Measurements from ENCODE around the gene TASP1. TPM values are rescaled to one million over a fixed set of nuclear protein-coding genes. Genes with fewer than 3 reads are reported as not detected.

The TASP1 gene
- total RNA-seq, 1 experiment from 2014 or later, result 27.4 TPM

GRCh38 chr20:13586133-13586532 is 52.6 kb downstream of the TASP1 start:
- Histone ChIP-seq H3K4me1 (no peaks in the 10 kb centered on the region), H3K36me3 (ENCODE audit: control insufficient read depth, insufficient read depth, low read length) (no peaks in the 10 kb centered on the region), H3K4me3 (ENCODE audit: low read depth, low read length) (no peak overlapping the region), H3K27me3 (replicated peaks; ENCODE audit: control insufficient read depth, insufficient read depth, low read length) (no peaks in the 10 kb centered on the region), H3K9me3 (no peaks in the 10 kb centered on the region; the same call in 1 of the 2 replicates)
- no TSS peak for BruUV-seq (replicated peaks)
- Mint-ChIP-seq H3K9me3 (ENCODE audit: unreplicated experiment) (no peaks in the 10 kb centered on the region), H3K36me3 (ENCODE audit: insufficient read depth, unreplicated experiment) (peaks cover 5% of the 10 kb centered on the region), H3K27me3 (ENCODE audit: insufficient read depth, unreplicated experiment) (no peaks in the 10 kb centered on the region), H3K4me1 (ENCODE audit: low read depth, unreplicated experiment) (no peaks in the 10 kb centered on the region), H3K4me3 (ENCODE audit: unreplicated experiment) (no peak overlapping the region), H3K27ac (ENCODE audit: unreplicated experiment) (no peak overlapping the region)
- ChIA-PET POLR2A (no interaction called here), CTCF (no interaction called here)
- no peak for TF ChIP-seq CTCF (IDR thresholded peaks at IDR 0.05; ENCODE audit: insufficient read depth in 1 of 2, low read depth in 1 of 2, low read length in 1 of 2, severe bottlenecking in 1 of 2, unreplicated experiment in 1 of 2)
- no peak for DNase-seq
- intact Hi-C loops (cut with micrococcal nuclease; ENCODE audit: unreplicated experiment), result no loop called here

GRCh38 chr20:13581451-13581850 is 57.3 kb downstream of the TASP1 start:
- BruUV-seq (replicated peaks), result no TSS peak
- H3K4me3 Mint-ChIP-seq (ENCODE audit: unreplicated experiment), result no peak overlapping the region
- H3K4me3 ChIP-seq (ENCODE audit: low read depth, low read length), result no peak overlapping the region
- H3K4me1 Mint-ChIP-seq (ENCODE audit: low read depth, unreplicated experiment), result no peaks in the 10 kb centered on the region
- ChIA-PET POLR2A (no interaction called here), CTCF (no interaction called here)
- no peaks in the 10 kb centered on the region; the same call in 1 of the 2 replicates for H3K9me3 ChIP-seq
- H3K27ac Mint-ChIP-seq (ENCODE audit: unreplicated experiment), result no peak overlapping the region
- H3K9me3 Mint-ChIP-seq (ENCODE audit: unreplicated experiment), result peaks cover 8% of the 10 kb centered on the region
- DNase-seq, result no peak
- peaks cover 12% of the 10 kb centered on the region for H3K36me3 Mint-ChIP-seq (ENCODE audit: insufficient read depth, unreplicated experiment)
- no peaks in the 10 kb centered on the region for H3K4me1 ChIP-seq
- intact Hi-C loops (cut with micrococcal nuclease; ENCODE audit: unreplicated experiment), result no loop called here
- H3K36me3 ChIP-seq (ENCODE audit: control insufficient read depth, insufficient read depth, low read length), result no peaks in the 10 kb centered on the region
- H3K27me3 ChIP-seq (replicated peaks; ENCODE audit: control insufficient read depth, insufficient read depth, low read length), result no peaks in the 10 kb centered on the region
- H3K27me3 Mint-ChIP-seq (ENCODE audit: insufficient read depth, unreplicated experiment), result no peaks in the 10 kb centered on the region
- TF ChIP-seq CTCF (IDR thresholded peaks at IDR 0.05; ENCODE audit: insufficient read depth in 1 of 2, low read depth in 1 of 2, low read length in 1 of 2, severe bottlenecking in 1 of 2, unreplicated experiment in 1 of 2), result no peak

- no peak for DNase-seq
- BruUV-seq (replicated peaks), result no TSS peak
- no peaks in the 10 kb centered on the region for H3K4me1 ChIP-seq
- Mint-ChIP-seq H3K4me3 (ENCODE audit: unreplicated experiment) (no peak overlapping the region), H3K27me3 (ENCODE audit: insufficient read depth, unreplicated experiment) (no peaks in the 10 kb centered on the region), H3K9me3 (ENCODE audit: unreplicated experiment) (peaks cover 16% of the 10 kb centered on the region), H3K36me3 (ENCODE audit: insufficient read depth, unreplicated experiment) (peaks cover 12% of the 10 kb centered on the region), H3K27ac (ENCODE audit: unreplicated experiment) (no peak overlapping the region), H3K4me1 (ENCODE audit: low read depth, unreplicated experiment) (no peaks in the 10 kb centered on the region)
- H3K4me3 ChIP-seq (ENCODE audit: low read depth, low read length), result no peak overlapping the region
- ChIA-PET POLR2A (no interaction called here), CTCF (no interaction called here)
- no peaks in the 10 kb centered on the region for H3K36me3 ChIP-seq (ENCODE audit: control insufficient read depth, insufficient read depth, low read length)
- H3K27me3 ChIP-seq (replicated peaks; ENCODE audit: control insufficient read depth, insufficient read depth, low read length), result no peaks in the 10 kb centered on the region
- no peaks in the 10 kb centered on the region for H3K9me3 ChIP-seq
- TF ChIP-seq CTCF (IDR thresholded peaks at IDR 0.05; ENCODE audit: insufficient read depth in 1 of 2, low read depth in 1 of 2, low read length in 1 of 2, severe bottlenecking in 1 of 2, unreplicated experiment in 1 of 2), result no peak
- intact Hi-C loops (cut with micrococcal nuclease; ENCODE audit: unreplicated experiment), result no loop called here
These were observed 58.0 kb downstream of the TASP1 start for GRCh38 chr20:13580707-13581106.

All from Caco-2 (cell line).